Neural progenitor cell (in vitro differentiated cells): Measurements from ENCODE around the gene LBX2. TPM values are rescaled to one million over a fixed set of nuclear protein-coding genes. Genes with fewer than 3 reads are reported as not detected.
"Not testable (repeated sequence)": the region's sequence is repeated elsewhere in the genome, so short reads cannot be mapped to it uniquely, and the experiment has no call there.

Source experiments
- DNase-seq: peaks from one replicate; pipeline ENCODE4 v3.0.0-alpha.2; 2016; ENCODE audit warnings: low spot score
- H2AFZ ChIP-seq: fragments of 200-600 bp; sonication (generic); replicated peaks from 2 replicates; pipeline ENCODE4 v1.6.1; 2016; ENCODE audit warnings: antibody characterized with exemption
- H3F3A ChIP-seq: fragments of 200-600 bp; sonication (generic); 2 replicates; pipeline ENCODE4 v1.6.1; 2016; ENCODE audit warnings: antibody characterized with exemption, low read depth
- H3K27ac ChIP-seq: fragments of 200-600 bp; sonication (generic); 2 replicates; pipeline ENCODE4 v1.5.1; 2016; ENCODE audit warnings: mild to moderate bottlenecking
- H3K27me3 ChIP-seq: fragments of 200-600 bp; sonication (generic); 2 replicates; pipeline ENCODE4 v1.6.1; 2016; ENCODE audit warnings: mild to moderate bottlenecking, moderate library complexity
- H3K36me3 ChIP-seq: fragments of 200-600 bp; sonication (generic); 2 replicates; pipeline ENCODE4 v1.5.1; 2016
- H3K4me1 ChIP-seq: fragments of 200-600 bp; sonication (generic); 2 replicates; pipeline ENCODE4 v1.6.1; 2016; ENCODE audit warnings: mixed run types
- H3K4me2 ChIP-seq: fragments of 200-600 bp; sonication (generic); 2 replicates; pipeline ENCODE4 v1.6.1; 2016
- H3K4me3 ChIP-seq: fragments of 200-600 bp; sonication (generic); 2 replicates; pipeline ENCODE4 v1.5.1; 2016
- H3K79me2 ChIP-seq: fragments of 200-600 bp; sonication (generic); 2 replicates; pipeline ENCODE4 v1.6.1; 2016; ENCODE audit warnings: low read depth
- H3K9ac ChIP-seq: fragments of 200-600 bp; sonication (generic); 2 replicates; pipeline ENCODE4 v1.6.1; 2016
- H3K9me3 ChIP-seq: fragments of 200-600 bp; sonication (generic); 2 replicates; pipeline ENCODE4 v1.5.1; 2016; ENCODE audit warnings: low read depth
- H4K20me1 ChIP-seq: fragments of 200-600 bp; sonication (generic); 2 replicates; pipeline ENCODE4 v1.6.1; 2016; ENCODE audit warnings: low read depth
- H3K27ac Mint-ChIP-seq: 3 replicates; pipeline ENCODE4 v1.8.0; 2021; ENCODE audit warnings: mixed read lengths
- H3K27me3 Mint-ChIP-seq: 2 replicates; pipeline ENCODE4 v1.8.0; 2022; ENCODE audit warnings: low read depth, mild to moderate bottlenecking, inconsistent platforms, moderate library complexity, mixed read lengths; ENCODE audit not compliant: insufficient read depth
- H3K36me3 Mint-ChIP-seq: 3 replicates; pipeline ENCODE4 v1.8.0; 2021; ENCODE audit warnings: mixed read lengths
- H3K4me1 Mint-ChIP-seq: 3 replicates; pipeline ENCODE4 v1.8.0; 2021; ENCODE audit warnings: mixed read lengths
- H3K4me3 Mint-ChIP-seq: 3 replicates; pipeline ENCODE4 v1.8.0; 2021; ENCODE audit warnings: mild to moderate bottlenecking, moderate library complexity, mixed read lengths
- H3K9me3 Mint-ChIP-seq: 3 replicates; pipeline ENCODE4 v1.8.0; 2020; ENCODE audit warnings: mixed read lengths
- EZH2 ChIP-seq: fragments of 200-600 bp; sonication (generic); IDR thresholded peaks from 2 replicates; pipeline ENCODE4 v1.6.1; 2017; ENCODE audit warnings: antibody characterized with exemption, mild to moderate bottlenecking, moderate library complexity
- EZH2phosphoT487 ChIP-seq: fragments of 200-600 bp; sonication (generic); IDR thresholded peaks from 2 replicates; pipeline ENCODE4 v1.6.1; 2017; ENCODE audit warnings: antibody characterized with exemption
- total RNA-seq: library from RNA; depleted of rRNA; stranded (reverse); fragments of >200 nt; gene quantifications from 2 replicates; pipeline ENCODE4 v1.2.3, GENCODE V29; 2015; ENCODE audit warnings: low replicate concordance
- TF ChIP-seq, protein P1 (sequence below): fragments of 200-600 bp; sonication (generic); IDR thresholded peaks from 2 replicates; pipeline ENCODE4 v1.5.1; 2017; ENCODE audit warnings: antibody characterized with exemption, mild to moderate bottlenecking

LBX2 gene
- total RNA-seq, 1 donor from 2014 or later, result not detected

DNA sequence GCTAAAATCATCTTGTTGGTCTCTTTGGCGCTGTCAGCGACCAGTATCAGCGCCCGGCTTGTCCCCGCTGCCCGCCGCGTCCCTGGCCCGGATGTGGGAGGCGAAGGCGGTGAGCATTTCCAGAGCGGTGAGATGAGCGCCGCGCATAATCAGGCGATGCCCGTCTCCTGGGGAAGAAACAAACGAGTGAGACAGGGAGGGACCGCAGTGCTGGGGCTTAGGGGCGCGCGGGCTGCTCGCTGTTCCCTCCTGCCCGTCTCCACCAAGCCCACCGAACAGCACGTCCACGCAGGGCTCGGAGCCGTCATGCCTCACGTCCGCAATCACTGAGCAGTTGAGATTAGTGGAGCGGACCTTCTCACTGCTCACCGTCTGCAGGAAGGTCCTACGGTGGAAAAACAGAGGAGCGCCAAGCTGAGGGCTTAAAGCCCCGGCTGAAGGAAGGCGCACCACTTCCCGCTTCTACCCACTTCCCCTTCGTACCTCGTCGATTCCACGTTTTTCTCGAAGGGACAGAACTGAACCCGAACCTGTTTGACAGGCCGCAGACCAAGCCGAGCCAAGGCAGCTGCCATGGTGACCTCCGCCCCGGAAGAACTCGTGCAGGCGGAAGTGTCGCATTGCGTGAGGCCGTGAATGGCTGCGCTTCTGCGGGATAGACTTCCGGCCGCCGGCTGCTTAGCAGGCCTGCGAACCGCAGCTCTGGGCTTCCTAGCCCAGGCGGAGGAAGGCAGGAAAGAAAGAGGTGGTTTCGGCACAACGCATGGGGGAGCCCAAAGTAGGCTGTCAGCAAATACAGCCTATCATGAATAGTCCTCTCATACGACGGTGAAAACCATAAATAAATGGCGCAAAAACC is 27.1 kb downstream of the LBX2 start, which contains the start of gene MRPL53:
TSS of gene MRPL53 (minus strand) at position 595 of the 859 bp plus-strand sequence. CDS start at position 575, 20 bp downstream.
- Mint-ChIP-seq H3K4me1 (peaks cover 15% of the 10 kb centered on the region), H3K4me3 (peak within 1 kb of the TSS; percentile 97), H3K27ac (peak within 1 kb of the TSS; percentile 98), H3K27me3 (peaks cover 9% of the 10 kb centered on the region), H3K36me3 (peaks cover 13% of the 10 kb centered on the region), H3K9me3 (no peaks in the 10 kb centered on the region)
- Histone ChIP-seq H3K9ac (peak within 1 kb of the TSS; percentile 19), H3K4me1 (peaks cover 11% of the 10 kb centered on the region), H3K9me3 (no peaks in the 10 kb centered on the region), H3K36me3 (no peaks in the 10 kb centered on the region), H3K27ac (peak within 1 kb of the TSS; percentile 75), H3K4me2 (peak within 1 kb of the TSS; percentile 97), H3F3A (peaks cover 30% of the 10 kb centered on the region), H3K27me3 (no peaks in the 10 kb centered on the region), H2AFZ (peak within 1 kb of the TSS; percentile 74), H3K4me3 (peak within 1 kb of the TSS; percentile 63), H4K20me1 (no peaks in the 10 kb centered on the region), H3K79me2 (peaks cover 4% of the 10 kb centered on the region)
- peak; percentile 96 for DNase-seq
- TF ChIP-seq, protein P1, sequence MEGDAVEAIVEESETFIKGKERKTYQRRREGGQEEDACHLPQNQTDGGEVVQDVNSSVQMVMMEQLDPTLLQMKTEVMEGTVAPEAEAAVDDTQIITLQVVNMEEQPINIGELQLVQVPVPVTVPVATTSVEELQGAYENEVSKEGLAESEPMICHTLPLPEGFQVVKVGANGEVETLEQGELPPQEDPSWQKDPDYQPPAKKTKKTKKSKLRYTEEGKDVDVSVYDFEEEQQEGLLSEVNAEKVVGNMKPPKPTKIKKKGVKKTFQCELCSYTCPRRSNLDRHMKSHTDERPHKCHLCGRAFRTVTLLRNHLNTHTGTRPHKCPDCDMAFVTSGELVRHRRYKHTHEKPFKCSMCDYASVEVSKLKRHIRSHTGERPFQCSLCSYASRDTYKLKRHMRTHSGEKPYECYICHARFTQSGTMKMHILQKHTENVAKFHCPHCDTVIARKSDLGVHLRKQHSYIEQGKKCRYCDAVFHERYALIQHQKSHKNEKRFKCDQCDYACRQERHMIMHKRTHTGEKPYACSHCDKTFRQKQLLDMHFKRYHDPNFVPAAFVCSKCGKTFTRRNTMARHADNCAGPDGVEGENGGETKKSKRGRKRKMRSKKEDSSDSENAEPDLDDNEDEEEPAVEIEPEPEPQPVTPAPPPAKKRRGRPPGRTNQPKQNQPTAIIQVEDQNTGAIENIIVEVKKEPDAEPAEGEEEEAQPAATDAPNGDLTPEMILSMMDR, result no peak
- TF ChIP-seq EZH2phosphoT487 (peak; percentile 26), EZH2 (no peak)

DNA sequence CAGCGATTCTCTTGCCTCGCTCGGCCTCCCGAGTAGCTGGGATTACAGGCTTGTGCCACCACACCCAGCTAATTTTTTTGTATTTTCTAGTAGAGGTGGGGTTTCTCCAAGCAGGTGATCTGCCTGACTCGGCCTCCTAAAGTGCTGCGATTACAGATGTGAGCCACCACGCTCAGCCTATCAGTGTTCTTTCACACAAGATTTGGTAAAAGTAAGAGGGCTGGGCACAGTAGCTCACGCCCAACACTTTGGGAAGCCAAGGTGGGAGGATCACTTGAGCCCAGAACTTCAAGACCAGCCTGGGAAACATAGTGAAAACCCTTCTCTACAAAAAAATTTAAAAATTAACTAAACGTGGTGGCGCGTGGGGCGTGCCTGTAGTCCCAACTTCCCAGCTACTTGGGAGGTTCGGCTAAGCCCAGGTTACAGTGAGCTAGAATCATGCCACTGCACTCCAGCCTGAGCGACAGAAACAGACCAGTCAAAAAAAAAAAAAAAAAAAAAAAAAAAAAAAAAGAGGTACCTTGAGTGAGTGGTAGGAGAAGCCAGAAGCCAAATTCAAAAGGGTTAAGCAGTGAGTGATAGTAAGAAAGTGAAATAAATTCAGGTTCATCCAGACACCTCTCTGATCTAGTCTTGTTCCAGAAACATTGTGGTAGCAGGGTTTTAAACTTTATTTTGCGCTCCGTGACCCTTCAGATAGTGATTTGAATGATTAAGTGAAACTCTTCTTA is 27.9 kb downstream of the LBX2 start:
- DNase-seq, result no peak
- Mint-ChIP-seq H3K27ac (peak overlapping the region; percentile 98), H3K9me3 (no peaks in the 10 kb centered on the region), H3K36me3 (peaks cover 12% of the 10 kb centered on the region), H3K4me3 (peak overlapping the region; percentile 97), H3K4me1 (peaks cover 15% of the 10 kb centered on the region), H3K27me3 (peaks cover 9% of the 10 kb centered on the region)
- TF ChIP-seq, protein P1, result no peak
- TF ChIP-seq EZH2phosphoT487 (no peak), EZH2 (no peak)
- Histone ChIP-seq H3K36me3 (no peaks in the 10 kb centered on the region), H3K4me2 (peak overlapping the region; percentile 97), H3K4me3 (peak overlapping the region; percentile 63), H4K20me1 (no peaks in the 10 kb centered on the region), H3K27me3 (no peaks in the 10 kb centered on the region), H3K9ac (peak overlapping the region; percentile 19), H3K9me3 (no peaks in the 10 kb centered on the region), H3K27ac (peak overlapping the region; percentile 75), H3F3A (peaks cover 33% of the 10 kb centered on the region), H3K79me2 (peaks cover 4% of the 10 kb centered on the region), H2AFZ (no peak overlapping the region), H3K4me1 (peaks cover 11% of the 10 kb centered on the region)

DNA sequence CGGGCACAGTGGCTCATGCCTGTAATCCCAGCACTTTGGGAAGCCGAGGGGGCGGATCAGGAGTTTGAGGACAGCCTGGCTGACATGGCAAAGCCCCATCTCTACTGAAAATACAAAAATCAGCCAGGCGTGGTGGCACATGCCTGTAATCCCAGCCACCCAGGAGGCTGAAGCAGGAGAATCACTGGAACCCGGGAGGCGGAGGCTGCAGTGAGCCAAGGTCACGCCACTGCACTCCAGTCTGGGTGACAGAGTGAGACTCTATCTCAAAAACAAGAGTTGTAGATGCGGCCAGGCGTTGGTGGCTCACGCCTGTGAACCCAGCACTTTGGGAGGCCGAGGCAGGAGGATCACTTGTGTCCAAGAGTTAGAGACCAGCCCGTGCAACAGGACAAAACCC is 28.7 kb downstream of the LBX2 start:
- not testable (repeated sequence) for H3K79me2 ChIP-seq, H3K27ac Mint-ChIP-seq, H3K9me3 Mint-ChIP-seq, H3K4me3 ChIP-seq, H4K20me1 ChIP-seq, H3K9ac ChIP-seq, DNase-seq, H3K27ac ChIP-seq, H3K27me3 Mint-ChIP-seq, H3K27me3 ChIP-seq, H3K36me3 ChIP-seq, H3K4me2 ChIP-seq, H2AFZ ChIP-seq, H3K9me3 ChIP-seq
- Mint-ChIP-seq H3K4me1 (peaks cover 17% of the 10 kb centered on the region), H3K4me3 (peak overlapping the region; percentile 72), H3K36me3 (peaks cover 11% of the 10 kb centered on the region)
- peaks cover 33% of the 10 kb centered on the region for H3F3A ChIP-seq
- peaks cover 11% of the 10 kb centered on the region for H3K4me1 ChIP-seq
